GM10266 (cell line): ENCODE data around the gene ENTHD1.

Source experiments
- DNase-seq: peaks from one replicate; pipeline ENCODE4 v3.0.0; 2012; ENCODE audit errors: extremely low spot score
- CTCF ChIP-seq: IDR thresholded peaks from 2 replicates; pipeline ENCODE4 v1.5.1; 2012; ENCODE audit warnings: mild to moderate bottlenecking, low read depth; ENCODE audit not compliant: control insufficient read depth, insufficient read depth; ENCODE audit errors: missing control alignments

The ENTHD1 gene

DNA sequence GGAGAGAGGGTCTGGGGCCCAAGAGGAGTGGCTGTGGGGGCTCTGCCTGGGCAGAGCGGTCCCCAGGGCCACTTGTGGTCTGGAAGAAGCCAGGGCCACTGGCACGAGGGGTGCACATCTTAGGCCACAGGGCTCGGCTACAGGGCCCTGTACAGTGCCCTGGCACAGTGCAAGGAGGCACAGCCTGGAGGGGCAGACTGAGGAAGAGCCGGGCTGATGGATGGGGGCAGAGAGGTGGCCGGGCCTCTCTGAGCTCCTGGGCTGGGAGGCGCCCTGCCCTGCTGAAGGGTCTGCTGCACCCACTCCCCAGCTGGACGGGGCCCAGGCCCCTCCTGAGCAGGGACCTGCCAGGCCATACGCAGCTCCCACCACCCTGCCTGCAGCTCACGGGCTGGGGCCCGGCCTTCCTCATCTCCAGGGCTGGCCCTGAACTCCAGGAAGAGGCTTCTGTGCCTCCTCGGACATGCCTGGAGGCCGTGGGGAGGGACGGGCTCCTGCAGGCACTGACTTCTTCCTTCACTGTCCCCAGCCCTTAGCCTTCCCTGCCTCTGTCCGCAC lies 199.5 kb downstream of the ENTHD1 start:
- TF ChIP-seq CTCF, result no peak
- DNase-seq, result no peak
